Astrocyte (in vitro differentiated cells and primary cell): ENCODE results near the gene FAM3A. TPM values are rescaled to one million over a fixed set of nuclear protein-coding genes. Genes with fewer than 3 reads are reported as not detected.

Source experiments
- DNase-seq: peaks from one replicate; pipeline ENCODE4 v3.0.0-alpha.2; 2010; ENCODE audit warnings: low read depth
- FAIRE-seq: peaks from 2 replicates; lab custom pipeline; 2011; peaks lifted over from hg19 to GRCh38; lab: Jason Lieb, UNC
- H2AFZ ChIP-seq: 2 replicates; pipeline ENCODE4 v1.6.0; 2012; ENCODE audit warnings: low read depth, low read length, inconsistent platforms
- H3K27ac ChIP-seq: 2 replicates; pipeline ENCODE4 v1.5.1; 2011; ENCODE audit warnings: low read depth, low read length, inconsistent platforms
- H3K27me3 ChIP-seq: 2 replicates; pipeline ENCODE4 v1.6.0; 2011; ENCODE audit warnings: low read length, inconsistent platforms; ENCODE audit not compliant: insufficient read depth
- H3K36me3 ChIP-seq: 2 replicates; pipeline ENCODE4 v1.5.1; 2011; ENCODE audit warnings: low read length, inconsistent platforms; ENCODE audit not compliant: insufficient read depth
- H3K4me1 ChIP-seq: 2 replicates; pipeline ENCODE4 v1.5.1; 2011; ENCODE audit warnings: low read length, inconsistent platforms; ENCODE audit not compliant: insufficient read depth
- H3K4me2 ChIP-seq: 2 replicates; pipeline ENCODE4 v1.6.0; 2012; ENCODE audit warnings: low read length, inconsistent platforms
- H3K4me3 ChIP-seq: 2 replicates; pipeline ENCODE4 v1.5.1; 2011; ENCODE audit warnings: low read depth, mild to moderate bottlenecking, low read length, inconsistent platforms; ENCODE audit not compliant: insufficient read depth
- H3K79me2 ChIP-seq: 2 replicates; pipeline ENCODE4 v1.6.0; 2012; ENCODE audit warnings: mild to moderate bottlenecking, low read length, inconsistent platforms; ENCODE audit not compliant: insufficient read depth
- H3K9ac ChIP-seq: 2 replicates; pipeline ENCODE4 v1.6.0; 2012; ENCODE audit warnings: mild to moderate bottlenecking, low read length, inconsistent platforms
- H3K9me3 ChIP-seq: 2 replicates; pipeline ENCODE4 v1.5.1; 2012; ENCODE audit warnings: low read depth, mild to moderate bottlenecking, low read length, inconsistent platforms; ENCODE audit not compliant: insufficient read depth
- H4K20me1 ChIP-seq: 2 replicates; pipeline ENCODE4 v1.6.0; 2012; ENCODE audit warnings: low read length, inconsistent platforms; ENCODE audit not compliant: insufficient read depth
- H3K27ac Mint-ChIP-seq: one replicate; pipeline ENCODE4 v1.8.0; 2021; ENCODE audit warnings: mild to moderate bottlenecking, mixed read lengths; ENCODE audit not compliant: unreplicated experiment
- H3K27me3 Mint-ChIP-seq: one replicate; pipeline ENCODE4 v1.8.0; 2021; ENCODE audit warnings: low read depth, mixed read lengths; ENCODE audit not compliant: unreplicated experiment
- H3K36me3 Mint-ChIP-seq: one replicate; pipeline ENCODE4 v1.8.0; 2021; ENCODE audit warnings: low read depth, mixed read lengths; ENCODE audit not compliant: unreplicated experiment
- H3K4me1 Mint-ChIP-seq: one replicate; pipeline ENCODE4 v1.8.0; 2021; ENCODE audit warnings: low read depth, mixed read lengths; ENCODE audit not compliant: unreplicated experiment
- H3K4me3 Mint-ChIP-seq: one replicate; pipeline ENCODE4 v1.8.0; 2021; ENCODE audit warnings: mild to moderate bottlenecking, moderate library complexity, mixed read lengths; ENCODE audit not compliant: unreplicated experiment
- H3K9me3 Mint-ChIP-seq: one replicate; pipeline ENCODE4 v1.8.0; 2021; ENCODE audit warnings: mild to moderate bottlenecking, mixed read lengths; ENCODE audit not compliant: unreplicated experiment
- CTCF ChIP-seq: IDR thresholded peaks from 2 replicates; pipeline ENCODE4 v1.5.1; 2011; ENCODE audit warnings: low read depth, mild to moderate bottlenecking, inconsistent platforms, low read length, moderate library complexity; ENCODE audit not compliant: insufficient read depth
- EZH2 ChIP-seq: IDR thresholded peaks from 2 replicates; pipeline ENCODE4 v1.6.1; 2012; ENCODE audit warnings: mild to moderate bottlenecking, low read length, inconsistent platforms; ENCODE audit not compliant: insufficient read depth
- total RNA-seq: library from RNA; stranded (reverse); gene quantifications from 2 replicates; pipeline ENCODE4 v1.2.1, GENCODE V29; 2021

FAM3A gene
- total RNA-seq, 1 donor from 2014 or later: 20.9 TPM

GRCh38 chrX:154468217-154468616 is 47.8 kb downstream of the FAM3A start:
- no peak for DNase-seq
- H3K27me3 ChIP-seq: no peaks in the 10 kb centered on the region
- no peak overlapping the region for H3K9ac ChIP-seq
- no peak overlapping the region for H3K27ac Mint-ChIP-seq
- no peaks in the 10 kb centered on the region for H3K9me3 ChIP-seq
- no peak overlapping the region for H3K4me3 ChIP-seq
- no peak for FAIRE-seq
- H4K20me1 ChIP-seq: peaks cover 4% of the 10 kb centered on the region
- no peak for TF ChIP-seq CTCF
- TF ChIP-seq EZH2: no peak
- no peaks in the 10 kb centered on the region for H3K4me1 ChIP-seq
- no peak overlapping the region for H2AFZ ChIP-seq
- peaks cover under 1% of the 10 kb centered on the region for H3K79me2 ChIP-seq
- H3K36me3 Mint-ChIP-seq: no peaks in the 10 kb centered on the region
- no peaks in the 10 kb centered on the region for H3K4me1 Mint-ChIP-seq
- H3K36me3 ChIP-seq: peaks cover 2% of the 10 kb centered on the region
- no peak overlapping the region for H3K4me2 ChIP-seq
- H3K4me3 Mint-ChIP-seq: no peak overlapping the region
- no peak overlapping the region for H3K27ac ChIP-seq
- H3K9me3 Mint-ChIP-seq: no peaks in the 10 kb centered on the region
- H3K27me3 Mint-ChIP-seq: no peaks in the 10 kb centered on the region

GRCh38 chrX:154467556-154467955 is 48.5 kb downstream of the FAM3A start:
- Histone ChIP-seq H3K27ac (no peak overlapping the region), H3K36me3 (peaks cover 2% of the 10 kb centered on the region), H3K4me1 (no peaks in the 10 kb centered on the region), H3K79me2 (peaks cover 7% of the 10 kb centered on the region), H2AFZ (no peak overlapping the region), H3K4me2 (no peak overlapping the region), H3K9me3 (no peaks in the 10 kb centered on the region), H3K9ac (no peak overlapping the region), H3K27me3 (no peaks in the 10 kb centered on the region), H4K20me1 (peaks cover 10% of the 10 kb centered on the region), H3K4me3 (no peak overlapping the region)
- Mint-ChIP-seq H3K4me1 (no peaks in the 10 kb centered on the region), H3K4me3 (no peak overlapping the region), H3K27ac (no peak overlapping the region), H3K36me3 (no peaks in the 10 kb centered on the region), H3K9me3 (no peaks in the 10 kb centered on the region), H3K27me3 (no peaks in the 10 kb centered on the region)
- DNase-seq (no peak), FAIRE-seq (no peak)
- TF ChIP-seq CTCF (no peak), EZH2 (no peak)

GRCh38 chrX:154466907-154467306 is 49.1 kb downstream of the FAM3A start:
- no peak overlapping the region for H2AFZ ChIP-seq
- peaks cover 1% of the 10 kb centered on the region for H3K36me3 ChIP-seq
- H3K9me3 Mint-ChIP-seq: no peaks in the 10 kb centered on the region
- no peak overlapping the region for H3K4me2 ChIP-seq
- H4K20me1 ChIP-seq: peaks cover 17% of the 10 kb centered on the region
- no peak overlapping the region for H3K4me3 Mint-ChIP-seq
- DNase-seq: no peak
- H3K27ac Mint-ChIP-seq: no peak overlapping the region
- H3K27me3 Mint-ChIP-seq: no peaks in the 10 kb centered on the region
- H3K27me3 ChIP-seq: no peaks in the 10 kb centered on the region
- TF ChIP-seq CTCF: no peak
- H3K27ac ChIP-seq: no peak overlapping the region
- no peaks in the 10 kb centered on the region for H3K9me3 ChIP-seq
- no peaks in the 10 kb centered on the region for H3K4me1 ChIP-seq
- no peaks in the 10 kb centered on the region for H3K4me1 Mint-ChIP-seq
- H3K9ac ChIP-seq: no peak overlapping the region
- no peaks in the 10 kb centered on the region for H3K36me3 Mint-ChIP-seq
- FAIRE-seq: no peak
- peaks cover 14% of the 10 kb centered on the region for H3K79me2 ChIP-seq
- no peak overlapping the region for H3K4me3 ChIP-seq
